GM12874 (cell line): ENCODE data around the gene SNRPA1.
A peak's percentile ranks its signal among the peaks of the same experiment; 100 is the strongest.

Experiments used
- CTCF ChIP-seq: IDR thresholded peaks from 2 replicates; pipeline ENCODE4 v1.5.1; 2011; ENCODE audit warnings: low read depth, mild to moderate bottlenecking, control low read depth, low read length, moderate library complexity; ENCODE audit not compliant: insufficient read depth

SNRPA1 gene

GRCh38 chr15:101323793-101324523 is 28.9 kb upstream of the SNRPA1 start:
- TF ChIP-seq CTCF, result no peak

- no peak for TF ChIP-seq CTCF
These were observed 27.9 kb upstream of the SNRPA1 start for GRCh38 chr15:101322854-101323477.

GRCh38 chr15:101322016-101322695 is 27.1 kb upstream of the SNRPA1 start:
- no peak for TF ChIP-seq CTCF

- 0 out of 2 replicates have a peak, but pooled peaks have one; percentile 3 for TF ChIP-seq CTCF
These were observed 25.5 kb upstream of the SNRPA1 start for GRCh38 chr15:101320501-101321052.

- TF ChIP-seq CTCF, result no peak
These were observed 23.8 kb upstream of the SNRPA1 start for GRCh38 chr15:101318839-101319238.

GRCh38 chr15:101318147-101318819 is 23.2 kb upstream of the SNRPA1 start:
- no peak for TF ChIP-seq CTCF
